GM18873 (cell line): ENCODE data around the gene KCNE1.
"Not testable (repeated sequence)": the region's sequence is repeated elsewhere in the genome, so short reads cannot be mapped to it uniquely, and the experiment has no call there.

ENCODE experiments used
- ATAC-seq: cut with Tn5 transposase; IDR thresholded peaks from one replicate; pipeline ENCODE4 v1.9.1; 2021; ENCODE audit warnings: mild to moderate bottlenecking, moderate library complexity, moderate number of reproducible peaks; ENCODE audit not compliant: unreplicated experiment, low FRiP score

The KCNE1 gene

DNA sequence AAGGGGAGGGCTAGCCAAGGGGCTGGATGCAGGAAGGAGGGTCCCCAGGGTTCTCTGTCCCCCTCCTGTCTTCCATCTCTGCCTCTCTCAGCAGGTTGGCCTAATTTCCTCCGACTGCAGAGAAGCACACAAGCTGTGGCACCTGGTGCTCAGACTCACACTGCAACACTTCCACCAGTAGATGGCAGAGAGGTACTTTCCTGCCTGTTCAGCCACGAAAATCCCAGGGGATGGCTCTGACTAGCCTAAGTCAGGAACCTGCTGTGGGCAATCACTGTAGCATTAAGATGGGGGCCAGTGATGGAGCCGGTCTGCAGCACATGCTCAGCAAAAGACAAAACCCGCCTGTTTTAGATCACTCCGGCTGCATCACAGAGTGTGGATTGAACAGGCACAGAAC lies 82.3 kb downstream of the KCNE1 start:
- ATAC-seq: not testable (repeated sequence)

DNA sequence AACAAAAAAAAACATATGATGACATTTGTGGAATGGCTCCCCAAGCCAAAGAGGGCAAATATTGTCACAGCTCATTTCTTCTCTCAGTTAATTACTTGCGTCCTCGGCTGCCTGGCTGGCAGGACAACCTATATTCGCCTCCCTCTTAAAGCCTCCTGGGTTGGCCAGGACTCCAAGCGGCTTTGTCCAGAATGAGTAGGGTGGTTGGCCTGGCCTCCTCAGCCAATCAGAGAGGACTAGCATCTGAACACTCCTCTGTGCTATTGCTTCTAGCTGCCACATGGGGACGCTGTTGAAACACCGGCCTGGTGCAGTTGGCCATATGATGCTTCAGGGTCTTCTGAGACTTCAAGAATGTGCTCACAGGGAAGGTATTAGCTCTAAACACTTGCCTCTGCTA lies 83.6 kb downstream of the KCNE1 start:
- not testable (repeated sequence) for ATAC-seq

DNA sequence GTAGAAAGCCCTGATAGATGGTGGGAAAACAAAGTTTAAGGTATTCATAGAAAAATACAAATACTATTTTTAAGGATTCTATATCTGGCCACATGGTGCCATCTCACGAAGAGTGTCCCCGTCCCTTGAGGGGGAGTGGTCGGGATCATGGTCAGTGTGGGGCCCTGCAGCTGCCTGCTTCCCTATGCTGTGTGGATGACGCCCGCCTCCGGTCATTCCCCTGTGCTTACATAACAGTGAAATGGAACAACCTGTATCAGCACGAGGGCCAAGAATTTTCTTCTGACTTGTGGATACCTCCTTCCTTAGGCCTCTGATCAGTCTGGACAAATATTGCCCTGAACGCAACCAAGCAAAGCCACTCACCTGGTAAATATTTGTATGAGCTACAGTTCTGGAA lies 84.7 kb downstream of the KCNE1 start:
- not testable (repeated sequence) for ATAC-seq

DNA sequence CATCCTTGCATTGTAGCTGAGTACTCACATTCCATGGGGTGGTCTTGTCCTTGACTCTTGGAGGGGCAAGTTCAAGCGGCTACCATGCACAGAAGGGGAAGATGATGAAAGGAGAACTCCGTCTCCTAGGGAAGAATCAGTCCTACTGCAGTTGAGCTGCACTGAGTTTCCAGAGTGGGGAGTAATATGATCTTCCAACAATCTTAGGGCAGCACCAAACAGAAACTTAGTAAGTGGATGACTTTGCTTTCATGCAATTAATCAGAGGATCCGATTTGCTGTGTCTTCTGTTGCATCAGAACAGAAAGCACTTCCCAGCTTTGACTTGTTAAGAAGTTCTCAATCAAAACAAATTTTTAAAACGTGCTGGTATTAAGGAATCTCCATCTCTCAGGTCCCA lies 88.2 kb downstream of the KCNE1 start, which contains the start of gene SMIM34:
SMIM34 (minus strand) TSS at position 147 of the 400 bp plus-strand sequence; CDS start at position 35, 112 bp downstream.
- ATAC-seq: not testable (repeated sequence)

GRCh38 chr21:34417448-34418077 lies 94.4 kb downstream of the KCNE1 start:
- not testable (repeated sequence) for ATAC-seq

GRCh38 chr21:34407294-34407693 lies 104.7 kb downstream of the KCNE1 start:
- not testable (repeated sequence) for ATAC-seq

- not testable (repeated sequence) for ATAC-seq
Observed at GRCh38 chr21:34406676-34407075, 105.3 kb downstream of the KCNE1 start.

GRCh38 chr21:34406102-34406501 lies 105.9 kb downstream of the KCNE1 start:
- not testable (repeated sequence) for ATAC-seq

DNA sequence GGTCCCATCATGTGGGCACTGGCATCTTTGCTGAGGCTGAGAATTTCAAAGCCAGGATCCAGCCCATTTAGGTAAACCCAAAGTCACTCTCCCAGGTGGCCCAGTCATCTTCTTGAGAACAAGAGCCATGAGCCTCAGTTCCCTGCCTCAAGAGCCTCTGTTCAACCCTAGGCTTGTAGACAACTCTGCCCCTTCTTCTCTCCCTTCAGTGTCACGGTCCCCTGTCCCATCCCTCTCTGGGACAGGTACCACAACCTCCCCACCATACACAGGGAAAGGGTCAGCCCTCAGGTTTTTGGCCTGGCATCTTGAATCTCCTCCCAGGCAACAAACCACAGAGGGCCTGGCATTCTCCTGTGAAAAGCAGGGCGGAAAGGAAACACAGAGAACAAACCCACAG lies 106.3 kb downstream of the KCNE1 start:
- ATAC-seq: not testable (repeated sequence)

- ATAC-seq: not testable (repeated sequence)
Observed at GRCh38 chr21:34404742-34405141, 107.3 kb downstream of the KCNE1 start.

DNA sequence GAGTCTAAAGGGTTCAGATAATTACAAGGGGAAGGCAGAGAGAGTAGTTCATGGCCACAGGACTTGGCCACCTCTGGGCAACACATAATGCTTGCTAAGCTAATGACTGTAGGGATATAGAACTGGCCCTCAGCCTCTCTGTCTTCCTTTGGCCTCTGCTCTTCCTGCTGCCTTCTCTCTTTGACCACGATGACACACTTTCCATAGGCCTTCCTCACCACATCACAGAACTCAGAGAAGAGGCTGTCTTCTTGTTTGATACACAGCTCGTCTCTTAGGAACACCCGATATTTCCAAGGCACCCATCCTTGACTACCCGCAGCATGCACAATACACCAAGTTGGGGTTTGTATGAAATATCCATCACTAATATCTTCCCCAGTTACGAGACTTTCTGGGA lies 111.5 kb downstream of the KCNE1 start:
- ATAC-seq: not testable (repeated sequence)
